Left lung (tissue), 10 donors: ENCODE data around the gene CCDC159. TPM values are rescaled to one million over a fixed set of nuclear protein-coding genes. Genes with fewer than 3 reads are reported as not detected.

Experiments used
- ATAC-seq: fragments of 200-7000 bp; cut with Tn5 transposase; one replicate; pipeline ENCODE4 v1.9.1; 2020; ENCODE audit warnings: moderate library complexity
- DNase-seq, 4 donors: peaks; one replicate each; pipeline ENCODE4 v3.0.0-alpha.2; 2013 to 2020
- H3K27ac ChIP-seq, 2 donors: fragments of 200-600 bp; sonication (generic) in 1 of 2; one replicate each; pipeline versions ENCODE4 v1.5.0 to v1.8.0; 2020 to 2021
- H3K27me3 ChIP-seq, 2 donors: fragments of 200-600 bp; sonication (generic) in 1 of 2; one replicate each; pipeline versions ENCODE4 v1.5.0 to v1.8.0; 2020 to 2021
- H3K36me3 ChIP-seq, 2 donors: fragments of 200-600 bp; sonication (generic) in 1 of 2; one replicate each; pipeline versions ENCODE4 v1.5.0 to v1.8.0; 2020 to 2021
- H3K4me1 ChIP-seq, 2 donors: fragments of 200-600 bp; one replicate each; pipeline ENCODE4 v1.8.0; 2021
- H3K4me3 ChIP-seq, 2 donors: fragments of 200-600 bp; sonication (generic) in 1 of 2; one replicate each; pipeline versions ENCODE4 v1.5.0 to v1.8.0; 2020 to 2021; ENCODE audit warnings: mild to moderate bottlenecking in 1 of 2
- H3K9me3 ChIP-seq, 2 donors: fragments of 200-600 bp; sonication (generic) in 1 of 2; one replicate each; pipeline versions ENCODE4 v1.5.0 to v1.8.0; 2020 to 2021
- intact Hi-C, 2 donors: fragments of 100-400 bp; cut with DNase I; formaldehyde crosslinking; loops; one replicate each; pipeline versions ENCODE4 v1.11.2 to v1.14.2; 2022
- polyA plus RNA-seq, 6 donors: library from polyadenylated mRNA; unstranded; fragments of 120-200 nt; gene quantifications; one replicate each; pipeline ENCODE4 v1.2.1, GENCODE V29; 2013; ENCODE audit not compliant: insufficient read length in 6 of 6
- total RNA-seq, 2 donors: library from RNA; stranded (reverse); fragmentation: NEBNext Ultra II Directional; extraction: Animal tissue kit (Norgen Biotek cat#: 25700); gene quantifications; one replicate each; pipeline ENCODE4 v1.2.1, GENCODE V29; 2021
- TF ChIP-seq, protein P1 (sequence below), 2 donors: fragments of 200-600 bp; sonication (generic) in 1 of 2; IDR thresholded peaks; one replicate each; pipeline versions ENCODE4 v1.5.0 to v1.8.0; 2021; ENCODE audit warnings: antibody characterized with exemption in 2 of 2
- donor health status: DM: no; HTN: yes; CAD: no.
- donor health status: DM: no; HTN: no; CAD: no.

Gene CCDC159
- total and polyA plus RNA-seq, 8 donors, result 29.9 to 56.4 (median 44.7) TPM

DNA sequence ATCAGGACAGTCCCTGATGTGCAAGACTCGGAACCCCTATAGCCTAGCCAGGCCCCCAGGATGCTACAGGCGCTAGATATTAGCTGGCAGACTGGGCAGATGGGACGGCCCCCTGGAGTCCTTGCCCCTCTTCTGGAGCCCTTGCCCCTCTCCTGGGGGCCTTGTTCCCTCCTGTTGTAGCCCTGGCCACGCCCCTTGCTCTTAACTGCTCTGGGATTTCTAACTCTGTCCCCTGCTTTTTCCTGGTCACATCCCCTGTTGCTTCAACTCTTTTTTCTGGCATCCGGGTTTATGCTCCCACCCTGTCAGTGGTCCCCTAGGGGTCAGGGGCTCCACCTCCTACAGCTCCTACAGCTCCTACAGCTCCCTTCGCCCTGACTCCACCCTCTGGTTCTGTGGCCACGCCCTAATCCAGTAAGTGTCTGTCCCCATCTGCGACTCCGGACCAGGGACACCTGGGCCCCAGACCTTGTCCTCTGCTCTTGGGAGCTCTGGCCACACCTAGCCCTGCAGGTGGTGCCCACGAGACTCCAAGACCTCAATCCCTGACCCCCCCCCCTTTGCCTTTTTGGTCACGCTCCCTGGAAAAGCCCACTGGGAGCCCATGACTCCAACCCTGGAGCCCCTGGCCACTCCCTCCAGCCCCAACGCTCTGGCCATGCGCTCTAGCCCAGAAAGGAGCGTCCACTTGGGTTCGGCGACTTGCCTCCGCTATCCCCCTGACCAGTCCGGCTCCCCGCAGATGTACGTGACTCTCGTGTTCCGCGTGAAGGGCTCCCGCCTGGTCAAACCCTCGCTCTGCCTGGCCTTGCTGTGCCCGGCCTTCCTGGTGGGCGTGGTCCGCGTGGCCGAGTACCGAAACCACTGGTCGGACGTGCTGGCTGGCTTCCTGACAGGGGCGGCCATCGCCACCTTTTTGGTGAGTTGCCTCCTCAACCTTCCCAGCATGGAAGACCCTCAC lies 15.7 kb downstream of the CCDC159 start:
- Histone ChIP-seq H3K27ac (no peak overlapping the region), H3K9me3 (no peaks in the 10 kb centered on the region)
- no peak for ATAC-seq

DNA sequence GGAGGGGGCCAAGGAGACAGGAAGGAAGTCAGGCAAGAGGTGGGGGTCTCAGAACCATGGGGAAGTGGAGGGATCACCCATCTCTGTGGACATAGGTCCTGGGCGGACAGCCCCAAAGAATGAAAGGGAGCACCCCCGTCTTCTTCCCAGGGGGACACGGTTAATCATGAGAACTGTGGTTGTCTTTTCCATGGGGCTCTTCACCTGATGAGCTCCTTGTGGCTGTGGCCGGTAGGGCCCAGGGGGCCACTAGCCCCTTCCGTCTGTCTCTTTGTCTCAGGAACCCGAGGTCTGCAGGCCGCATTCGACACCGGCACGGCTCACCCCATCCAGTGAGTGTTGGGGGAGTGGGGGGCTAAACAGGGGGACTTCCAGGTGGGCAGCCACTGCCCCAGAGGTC lies 17.6 kb downstream of the CCDC159 start:
- Histone ChIP-seq H3K4me1 (peaks cover 0 to 4% of the 10 kb centered on the region in 2 donors), H3K9me3 (no peaks in the 10 kb centered on the region), H3K4me3 (no peak overlapping the region), H3K27ac (no peak overlapping the region), H3K27me3 (no peaks in the 10 kb centered on the region), H3K36me3 (peaks cover 0 to 84% of the 10 kb centered on the region in 2 donors)
- ATAC-seq (no peak), DNase-seq (no peak)
- TF ChIP-seq, protein P1, sequence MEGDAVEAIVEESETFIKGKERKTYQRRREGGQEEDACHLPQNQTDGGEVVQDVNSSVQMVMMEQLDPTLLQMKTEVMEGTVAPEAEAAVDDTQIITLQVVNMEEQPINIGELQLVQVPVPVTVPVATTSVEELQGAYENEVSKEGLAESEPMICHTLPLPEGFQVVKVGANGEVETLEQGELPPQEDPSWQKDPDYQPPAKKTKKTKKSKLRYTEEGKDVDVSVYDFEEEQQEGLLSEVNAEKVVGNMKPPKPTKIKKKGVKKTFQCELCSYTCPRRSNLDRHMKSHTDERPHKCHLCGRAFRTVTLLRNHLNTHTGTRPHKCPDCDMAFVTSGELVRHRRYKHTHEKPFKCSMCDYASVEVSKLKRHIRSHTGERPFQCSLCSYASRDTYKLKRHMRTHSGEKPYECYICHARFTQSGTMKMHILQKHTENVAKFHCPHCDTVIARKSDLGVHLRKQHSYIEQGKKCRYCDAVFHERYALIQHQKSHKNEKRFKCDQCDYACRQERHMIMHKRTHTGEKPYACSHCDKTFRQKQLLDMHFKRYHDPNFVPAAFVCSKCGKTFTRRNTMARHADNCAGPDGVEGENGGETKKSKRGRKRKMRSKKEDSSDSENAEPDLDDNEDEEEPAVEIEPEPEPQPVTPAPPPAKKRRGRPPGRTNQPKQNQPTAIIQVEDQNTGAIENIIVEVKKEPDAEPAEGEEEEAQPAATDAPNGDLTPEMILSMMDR (IDR thresholded peaks at IDR 0.05), result no peak
- intact Hi-C loops, result no loop called here

More for the DNA sequence above, 15.7 kb downstream of the CCDC159 start:
- Histone ChIP-seq H3K27me3 (no peaks in the 10 kb centered on the region), H3K36me3 (peaks cover 0 to 70% of the 10 kb centered on the region in 2 donors), H3K4me3 (no peak overlapping the region), H3K4me1 (peaks cover 0 to 4% of the 10 kb centered on the region in 2 donors)
- peak in 1 of 4 donors; percentile 76 for DNase-seq
- intact Hi-C loops, result no loop called here
- TF ChIP-seq, protein P1 (IDR thresholded peaks at IDR 0.05), result no peak

DNA sequence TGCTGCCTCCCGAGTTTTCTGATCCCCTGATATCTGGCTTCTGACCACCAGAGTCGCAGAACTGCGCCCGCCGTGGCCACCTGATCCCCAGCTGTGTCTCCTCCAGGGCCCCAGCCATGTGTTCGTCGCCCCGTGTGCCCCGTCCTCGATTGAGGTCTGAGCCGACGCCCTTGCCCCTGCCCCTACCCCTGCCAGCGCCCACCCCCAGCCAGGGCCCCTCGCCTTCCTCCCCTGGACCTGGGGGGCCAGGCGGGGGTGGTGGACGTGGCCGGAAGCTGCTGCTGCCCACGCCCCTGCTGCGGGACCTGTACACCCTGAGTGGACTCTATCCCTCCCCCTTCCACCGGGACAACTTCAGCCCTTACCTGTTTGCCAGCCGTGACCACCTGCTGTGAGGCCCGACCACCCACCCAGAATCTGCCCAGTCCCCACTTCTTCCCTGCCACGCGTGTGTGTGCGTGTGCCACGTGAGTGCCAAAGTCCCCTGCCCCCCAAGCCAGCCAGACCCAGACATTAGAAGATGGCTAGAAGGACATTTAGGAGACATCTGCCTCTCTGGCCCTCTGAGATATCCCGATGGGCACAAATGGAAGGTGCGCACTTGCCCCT lies 18.1 kb downstream of the CCDC159 start:
- H3K27ac ChIP-seq, result no peak overlapping the region
- H3K4me1 ChIP-seq, result peaks cover 0 to 4% of the 10 kb centered on the region in 2 donors
- no peaks in the 10 kb centered on the region for H3K27me3 ChIP-seq
- TF ChIP-seq, protein P1 (IDR thresholded peaks at IDR 0.05), result no peak
- no peak overlapping the region for H3K4me3 ChIP-seq
- H3K9me3 ChIP-seq, result no peaks in the 10 kb centered on the region
- ATAC-seq (no peak), DNase-seq (peak in 1 of 4 donors; percentile 78)
- peaks cover 0 to 87% of the 10 kb centered on the region in 2 donors for H3K36me3 ChIP-seq
- intact Hi-C loops, result no loop called here

DNA sequence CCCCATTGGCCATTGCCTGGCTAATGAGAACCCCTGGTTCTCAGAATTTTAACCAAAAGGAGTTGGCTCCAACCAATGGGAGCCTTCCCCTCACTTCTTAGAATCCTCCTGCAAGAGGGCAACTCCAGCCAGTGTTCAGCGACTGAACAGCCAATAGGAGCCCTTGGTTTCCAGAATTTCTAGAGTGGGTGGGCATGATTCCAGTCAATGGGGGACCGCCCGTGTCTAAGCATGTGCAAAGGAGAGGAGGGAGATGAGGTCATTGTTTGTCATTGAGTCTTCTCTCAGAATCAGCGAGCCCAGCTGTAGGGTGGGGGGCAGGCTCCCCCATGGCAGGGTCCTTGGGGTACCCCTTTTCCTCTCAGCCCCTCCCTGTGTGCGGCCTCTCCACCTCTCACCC lies 18.6 kb downstream of the CCDC159 start:
- Histone ChIP-seq H3K4me3 (no peak overlapping the region), H3K4me1 (peaks cover 0 to 4% of the 10 kb centered on the region in 2 donors), H3K27me3 (no peaks in the 10 kb centered on the region), H3K36me3 (peaks cover 0 to 82% of the 10 kb centered on the region in 2 donors), H3K9me3 (no peaks in the 10 kb centered on the region), H3K27ac (no peak overlapping the region)
- no peak for ATAC-seq
- DNase-seq, result no peak
- TF ChIP-seq, protein P1 (IDR thresholded peaks at IDR 0.05), result no peak
- intact Hi-C loops, result no loop called here

DNA sequence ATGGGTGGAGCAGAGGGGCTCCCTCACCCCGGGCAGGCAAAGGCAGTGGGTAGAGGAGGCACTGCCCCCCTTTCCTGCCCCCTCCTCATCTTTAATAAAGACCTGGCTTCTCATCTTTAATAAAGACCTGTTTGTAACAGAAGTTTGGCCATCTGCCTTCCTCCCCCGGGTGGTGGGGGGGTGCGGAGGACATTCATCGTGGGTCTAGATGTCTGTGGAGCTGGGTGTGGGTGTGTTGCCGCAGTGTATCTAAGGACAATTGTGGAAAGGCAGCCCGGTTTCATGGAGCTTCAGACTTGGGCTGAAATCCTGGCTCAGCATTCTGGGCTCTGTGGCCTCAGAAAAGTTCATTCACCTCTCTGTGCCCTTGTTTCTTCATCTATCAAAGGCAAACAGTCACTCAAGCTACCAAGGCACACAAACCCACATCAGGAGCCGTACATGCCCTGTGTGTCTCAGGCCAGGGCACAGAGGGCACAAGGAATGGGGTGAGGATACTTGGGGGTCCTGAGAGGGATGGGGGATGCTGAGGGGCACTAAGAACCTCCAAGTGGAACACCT lies 19.3 kb downstream of the CCDC159 start:
- Histone ChIP-seq H3K9me3 (no peaks in the 10 kb centered on the region), H3K4me3 (no peak overlapping the region), H3K27me3 (no peaks in the 10 kb centered on the region), H3K27ac (no peak overlapping the region), H3K4me1 (peaks cover 0 to 4% of the 10 kb centered on the region in 2 donors), H3K36me3 (peaks cover 0 to 75% of the 10 kb centered on the region in 2 donors)
- intact Hi-C loops, result no loop called here
- ATAC-seq, result no peak
- DNase-seq, result no peak
- TF ChIP-seq, protein P1 (IDR thresholded peaks at IDR 0.05), result no peak
